ENCODE results near the gene SPG21. TPM values are rescaled to one million over a fixed set of nuclear protein-coding genes. Genes with fewer than 3 reads are reported as not detected.

The SPG21 gene, protein sequence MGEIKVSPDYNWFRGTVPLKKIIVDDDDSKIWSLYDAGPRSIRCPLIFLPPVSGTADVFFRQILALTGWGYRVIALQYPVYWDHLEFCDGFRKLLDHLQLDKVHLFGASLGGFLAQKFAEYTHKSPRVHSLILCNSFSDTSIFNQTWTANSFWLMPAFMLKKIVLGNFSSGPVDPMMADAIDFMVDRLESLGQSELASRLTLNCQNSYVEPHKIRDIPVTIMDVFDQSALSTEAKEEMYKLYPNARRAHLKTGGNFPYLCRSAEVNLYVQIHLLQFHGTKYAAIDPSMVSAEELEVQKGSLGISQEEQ
- total RNA-seq (100 to 1,000 TPM in 3 of 9 donors, 10 to 100 TPM in 6; 67.7 to 121 (median 93.4) TPM), polyA plus RNA-seq (10 to 100 TPM; 51.1 to 89.5 (median 58.4) TPM)
- long read RNA-seq, donor 1, transcript SPG21-201 (9 exons, 1,822 nt), result major isoform, 17 of 34 reads
- long read RNA-seq, donor 1, partial matches to known transcripts, result 17 of 34 reads
- long read RNA-seq, donor 1, other reads (novel, unspliced or antisense), result 0 of 34 reads
- long read RNA-seq, donor 2, transcript SPG21-201 (9 exons, 1,822 nt), result major isoform, 26 of 27 reads
- long read RNA-seq, donor 2, partial matches to known transcripts, result 0 of 27 reads
- long read RNA-seq, donor 2, other reads (novel, unspliced or antisense), result 0 of 27 reads
- long read RNA-seq, donor 3, transcript SPG21-203 (9 exons, 1,613 nt), result minor isoform, 6 of 24 reads
- long read RNA-seq, donor 3, transcript SPG21-201 (9 exons, 1,822 nt), result major isoform, 17 of 24 reads
- long read RNA-seq, donor 3, partial matches to known transcripts, result 0 of 24 reads
- long read RNA-seq, donor 3, other reads (novel, unspliced or antisense), result 0 of 24 reads
- long read RNA-seq, donor 4, transcript SPG21-201 (9 exons, 1,822 nt), result major isoform, 55 of 69 reads
- long read RNA-seq, donor 4, partial matches to known transcripts, result 3 of 69 reads
- long read RNA-seq, donor 4, other reads (novel, unspliced or antisense), result 8 of 69 reads
- long read RNA-seq, donor 5, transcript SPG21-201 (9 exons, 1,822 nt), result major isoform, 140 of 168 reads
- long read RNA-seq, donor 5, partial matches to known transcripts, result 4 of 168 reads
- long read RNA-seq, donor 5, other reads (novel, unspliced or antisense), result 21 of 168 reads
- long read RNA-seq, donor 6, transcript SPG21-201 (9 exons, 1,822 nt), result major isoform, 22 of 30 reads
- long read RNA-seq, donor 6, partial matches to known transcripts, result 3 of 30 reads
- long read RNA-seq, donor 6, other reads (novel, unspliced or antisense), result 3 of 30 reads
- long read RNA-seq, donor 7, transcript SPG21-201 (9 exons, 1,822 nt), result major isoform, 7 of 8 reads
- long read RNA-seq, donor 7, partial matches to known transcripts, result 0 of 8 reads
- long read RNA-seq, donor 7, other reads (novel, unspliced or antisense), result 0 of 8 reads
- long read RNA-seq, donor 8, transcript SPG21-201 (9 exons, 1,822 nt), result major isoform, 25 of 29 reads
- long read RNA-seq, donor 8, partial matches to known transcripts, result 0 of 29 reads
- long read RNA-seq, donor 8, other reads (novel, unspliced or antisense), result 0 of 29 reads
- long read RNA-seq, donor 9, transcript SPG21-201 (9 exons, 1,822 nt), result major isoform, 12 of 14 reads
- long read RNA-seq, donor 9, partial matches to known transcripts, result 0 of 14 reads
- long read RNA-seq, donor 9, other reads (novel, unspliced or antisense), result 0 of 14 reads
- long read RNA-seq, donor 10, transcript SPG21-201 (9 exons, 1,822 nt), result major isoform, 11 of 12 reads
- long read RNA-seq, donor 10, partial matches to known transcripts, result 0 of 12 reads
- long read RNA-seq, donor 10, other reads (novel, unspliced or antisense), result 0 of 12 reads

DNA sequence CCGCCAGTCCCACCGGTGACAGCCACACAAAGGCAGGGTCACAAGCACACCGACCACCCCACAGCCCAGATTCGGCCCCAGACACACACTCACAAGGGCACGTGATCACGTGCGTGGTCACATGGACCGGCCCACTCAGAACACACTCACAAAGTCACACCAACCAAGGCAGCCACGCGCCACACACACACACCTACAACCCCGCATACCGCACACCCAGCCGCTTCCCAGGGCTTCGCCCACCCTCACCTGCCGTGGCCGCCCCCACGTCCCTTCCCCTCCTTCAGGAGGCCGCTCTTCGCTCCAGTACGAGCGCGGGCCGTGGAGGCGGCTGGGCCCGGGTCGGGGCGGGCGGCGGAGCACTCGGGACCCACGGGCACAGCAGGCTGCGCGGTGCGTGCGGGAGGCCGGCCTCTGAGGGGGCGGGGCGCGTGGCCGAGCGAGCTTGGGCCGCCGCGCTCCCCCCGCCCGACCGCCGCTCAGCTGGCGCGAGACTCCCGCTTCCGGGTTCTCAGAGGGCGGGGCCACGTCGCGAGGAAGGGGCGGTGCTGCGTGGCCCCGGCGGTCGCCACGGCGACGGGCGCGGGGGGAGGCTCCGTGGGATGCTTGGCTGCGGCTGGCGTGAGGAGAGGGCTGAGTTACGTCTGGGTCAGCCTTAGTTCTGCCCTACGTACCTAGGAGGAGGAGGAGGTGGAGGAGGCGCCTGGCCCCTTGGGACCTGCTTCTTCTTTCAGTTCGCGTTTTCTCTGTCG lies at the start of gene SPG21:
SPG21 (minus strand) TSS at position 499 of the 752 bp plus-strand sequence. CDS start 6,345 bp downstream, outside the sequence.
- no peaks in the 10 kb centered on the region for H3K9me3 ChIP-seq (replicated peaks in 1 of 3)
- H3K4me1 ChIP-seq (replicated peaks in 1 of 2), result peaks cover 13 to 27% of the 10 kb centered on the region in 2 donors
- peak within 1 kb of the TSS; percentile 56 to 96 (median 80) for H3K4me3 ChIP-seq
- H3K27ac ChIP-seq, result peak within 1 kb of the TSS; percentile 38 to 98 (median 93)
- WGBS, 4 donors, result 0 to 1% (median 0%) methylated on average over 14 to 75 of the region's 75 CpGs
- DNase-seq, result peak; percentile 94 to 97 (median 96)
- TF ChIP-seq POLR2A (IDR thresholded peaks at IDR 0.05), result peak; percentile 76 to 95
- TF ChIP-seq, protein P1, sequence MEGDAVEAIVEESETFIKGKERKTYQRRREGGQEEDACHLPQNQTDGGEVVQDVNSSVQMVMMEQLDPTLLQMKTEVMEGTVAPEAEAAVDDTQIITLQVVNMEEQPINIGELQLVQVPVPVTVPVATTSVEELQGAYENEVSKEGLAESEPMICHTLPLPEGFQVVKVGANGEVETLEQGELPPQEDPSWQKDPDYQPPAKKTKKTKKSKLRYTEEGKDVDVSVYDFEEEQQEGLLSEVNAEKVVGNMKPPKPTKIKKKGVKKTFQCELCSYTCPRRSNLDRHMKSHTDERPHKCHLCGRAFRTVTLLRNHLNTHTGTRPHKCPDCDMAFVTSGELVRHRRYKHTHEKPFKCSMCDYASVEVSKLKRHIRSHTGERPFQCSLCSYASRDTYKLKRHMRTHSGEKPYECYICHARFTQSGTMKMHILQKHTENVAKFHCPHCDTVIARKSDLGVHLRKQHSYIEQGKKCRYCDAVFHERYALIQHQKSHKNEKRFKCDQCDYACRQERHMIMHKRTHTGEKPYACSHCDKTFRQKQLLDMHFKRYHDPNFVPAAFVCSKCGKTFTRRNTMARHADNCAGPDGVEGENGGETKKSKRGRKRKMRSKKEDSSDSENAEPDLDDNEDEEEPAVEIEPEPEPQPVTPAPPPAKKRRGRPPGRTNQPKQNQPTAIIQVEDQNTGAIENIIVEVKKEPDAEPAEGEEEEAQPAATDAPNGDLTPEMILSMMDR (IDR thresholded peaks at IDR 0.05), result peak in 1 of 6 experiments; percentile 2
- no peaks in the 10 kb centered on the region for H3K36me3 ChIP-seq (replicated peaks in 1 of 2)
- H3K27me3 ChIP-seq, result no peaks in the 10 kb centered on the region
- intact Hi-C loops (cut with DNase I), result no loop called here

DNA sequence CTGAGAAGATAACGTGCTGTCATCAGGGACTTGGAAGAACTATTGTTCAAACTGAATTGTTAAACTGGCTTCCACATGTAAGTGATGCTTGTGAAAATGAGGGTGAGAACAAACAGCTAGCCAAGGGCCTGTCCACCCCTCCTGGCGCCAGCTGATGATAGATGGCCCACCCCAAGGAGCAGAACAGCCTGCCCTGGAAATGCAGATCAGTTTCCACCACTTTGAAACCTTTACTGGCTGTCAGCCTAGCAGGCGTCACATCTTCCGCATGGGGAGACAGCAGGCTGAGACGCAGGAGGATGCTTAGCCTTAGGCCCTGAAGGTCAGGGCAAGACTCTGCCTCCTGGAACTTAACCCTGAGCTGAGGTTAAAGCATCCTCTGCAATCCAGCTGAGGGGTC lies 49.1 kb upstream of the SPG21 start:
- WGBS, 4 donors, result 52 to 90% (median 61%) methylated on average over 2 to 5 of the region's 5 CpGs
- no peak overlapping the region for H3K27ac ChIP-seq
- H3K9me3 ChIP-seq (replicated peaks in 1 of 3), result no peaks in the 10 kb centered on the region
- H3K4me1 ChIP-seq (replicated peaks in 1 of 2), result no peaks in the 10 kb centered on the region
- no peaks in the 10 kb centered on the region for H3K27me3 ChIP-seq
- H3K36me3 ChIP-seq (replicated peaks in 1 of 2), result no peaks in the 10 kb centered on the region
- H3K4me3 ChIP-seq, result no peak overlapping the region
- intact Hi-C loops (cut with DNase I), result no loop called here
- no peak for TF ChIP-seq POLR2A (IDR thresholded peaks at IDR 0.05)
- TF ChIP-seq, protein P1 (IDR thresholded peaks at IDR 0.05), result no peak
- DNase-seq, result peak in 2 of 7 donors; percentile 33 to 52

DNA sequence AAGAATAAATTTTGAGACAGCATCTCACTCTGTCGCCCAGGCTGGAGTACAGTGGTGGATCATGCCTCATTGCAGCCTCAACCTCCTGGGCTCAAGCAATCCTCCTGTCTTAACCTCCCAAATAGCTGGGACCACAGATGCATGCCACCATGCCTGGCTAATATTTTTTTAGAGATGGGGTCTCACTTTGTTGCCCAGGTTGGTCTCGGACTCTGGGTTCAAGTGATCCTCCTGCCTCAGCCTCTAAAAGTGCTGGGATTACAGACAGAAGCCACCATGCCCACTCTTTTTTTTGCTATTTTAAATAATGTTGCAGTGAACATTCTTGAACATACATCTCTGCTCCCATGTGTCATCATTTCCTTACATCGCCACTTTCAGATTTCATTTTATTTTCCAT lies 48.7 kb upstream of the SPG21 start:
- intact Hi-C loops (cut with DNase I), result no loop called here
- no peak overlapping the region for H3K27ac ChIP-seq
- TF ChIP-seq, protein P1 (IDR thresholded peaks at IDR 0.05), result no peak
- no peak for TF ChIP-seq POLR2A (IDR thresholded peaks at IDR 0.05)

More for the DNA sequence above, 48.7 kb upstream of the SPG21 start:
- Histone ChIP-seq H3K36me3 (replicated peaks in 1 of 2) (no peaks in the 10 kb centered on the region), H3K9me3 (replicated peaks in 1 of 3) (no peaks in the 10 kb centered on the region), H3K27me3 (no peaks in the 10 kb centered on the region), H3K4me3 (no peak overlapping the region), H3K4me1 (replicated peaks in 1 of 2) (no peaks in the 10 kb centered on the region)
- WGBS, 4 donors, result 66 to 87% (median 83%) methylated on average over 3 of the region's 3 CpGs
- no peak for DNase-seq
